B cell (primary cell): Measurements from ENCODE around the gene AKAP11. TPM values are rescaled to one million over a fixed set of nuclear protein-coding genes. Genes with fewer than 3 reads are reported as not detected.

ENCODE experiments used
- ATAC-seq: fragments of 200-7000 bp; cut with Tn5 transposase; one replicate; pipeline ENCODE4 v1.10.0; 2021; ENCODE audit warnings: low read depth, mild to moderate bottlenecking, moderate number of reproducible peaks, moderate library complexity
- CTCF ChIA-PET: fragments of 350-600 bp; sonication (Branson Sonifier 250); formaldehyde crosslinking; loops from one replicate; lab custom pipeline; 2021; ENCODE audit warnings: antibody characterized with exemption, inconsistent platforms; lab: Charles Lee
- POLR2A ChIA-PET: fragments of 350-600 bp; sonication (Branson Sonifier 250); formaldehyde crosslinking; loops from one replicate; lab custom pipeline; 2021; ENCODE audit warnings: antibody characterized with exemption; lab: Charles Lee
- DNase-seq: peaks from one replicate; pipeline ENCODE4 v3.0.0; 2013
- H2AFZ ChIP-seq: 2 replicates; pipeline ENCODE4 v1.6.1; 2012; ENCODE audit warnings: mild to moderate bottlenecking, low read depth, low read length; ENCODE audit not compliant: insufficient read depth, poor library complexity, severe bottlenecking
- H3K27ac ChIP-seq, 2 donors: 1 replicate in 1 of 2; 2 replicates in 1 of 2; pipeline ENCODE4 v1.5.1; 2012 to 2013; ENCODE audit warnings: low read length in 2 of 2, mild to moderate bottlenecking in 2 of 2, moderate library complexity in 1 of 2
- H3K27me3 ChIP-seq, 4 experiments: fragments of 200-600 bp in 1 of 4; sonication (generic) in 1 of 4; replicated peaks in 1 of 4; 1 replicate in 2 of 4; 2 replicates in 2 of 4; pipeline versions ENCODE4 v1.6.1 to v1.7.0; 2013 to 2016; ENCODE audit warnings: low read length in 3 of 4, mild to moderate bottlenecking in 2 of 4, mixed read lengths in 1 of 4, moderate library complexity in 1 of 4; ENCODE audit not compliant: insufficient read depth in 4 of 4, control insufficient read depth in 3 of 4; ENCODE audit errors: control extremely low read depth in 1 of 4
- H3K36me3 ChIP-seq, 2 experiments: replicated peaks in 1 of 2; 1 replicate in 1 of 2; 2 replicates in 1 of 2; pipeline versions ENCODE4 v1.6.1 to v1.7.1; 2013; ENCODE audit warnings: low read length in 1 of 2; ENCODE audit not compliant: insufficient read depth in 2 of 2, control insufficient read depth in 1 of 2; ENCODE audit errors: control extremely low read depth in 1 of 2, extremely low read depth in 1 of 2
- H3K4me1 ChIP-seq, 2 donors: fragments of 200-600 bp in 1 of 2; sonication (generic) in 1 of 2; 1 replicate in 1 of 2; 2 replicates in 1 of 2; pipeline versions ENCODE4 v1.5.1 to v1.6.1; 2013 to 2017; ENCODE audit warnings: low read length in 2 of 2; ENCODE audit not compliant: control insufficient read depth in 2 of 2, insufficient read depth in 2 of 2
- H3K4me2 ChIP-seq: replicated peaks from 2 replicates; pipeline ENCODE3; 2012; ENCODE audit warnings: mild to moderate bottlenecking, low read depth, low read length; ENCODE audit not compliant: poor library complexity, severe bottlenecking
- H3K4me3 ChIP-seq, 5 experiments: fragments of 200-600 bp in 1 of 5; sonication (generic) in 1 of 5; 1 replicate in 3 of 5; 2 replicates in 2 of 5; pipeline versions ENCODE4 v1.5.1 to v1.7.0; 2011 to 2016; ENCODE audit warnings: low read length in 4 of 5, mild to moderate bottlenecking in 4 of 5, low read depth in 2 of 5, control low read depth in 1 of 5, moderate library complexity in 1 of 5; ENCODE audit not compliant: insufficient read depth in 1 of 5; ENCODE audit errors: control extremely low read depth in 1 of 5, extremely low read depth in 1 of 5
- H3K79me2 ChIP-seq: fragments of 200-600 bp; sonication (generic); one replicate; pipeline ENCODE4 v1.6.0; 2016; ENCODE audit warnings: low read length; ENCODE audit not compliant: control insufficient read depth, insufficient read depth
- H3K9ac ChIP-seq: fragments of 200-600 bp; sonication (generic); 2 replicates; pipeline ENCODE4 v1.6.1; 2017; ENCODE audit warnings: mild to moderate bottlenecking, low read length, moderate library complexity
- H3K9me3 ChIP-seq, 3 donors: one replicate each; pipeline versions ENCODE4 v1.6.1 to v1.7.1; 2013; ENCODE audit warnings: low read length in 2 of 3; ENCODE audit not compliant: control insufficient read depth in 2 of 3, insufficient read depth in 1 of 3; ENCODE audit errors: control extremely low read depth in 1 of 3
- H4K20me1 ChIP-seq: 2 replicates; pipeline ENCODE4 v1.6.0; 2012; ENCODE audit warnings: mild to moderate bottlenecking, low read length; ENCODE audit not compliant: insufficient read depth, control insufficient read depth, poor library complexity, severe bottlenecking
- H3K27ac Mint-ChIP-seq: one replicate; pipeline ENCODE4 v1.8.0; 2021; ENCODE audit warnings: mixed read lengths
- H3K27me3 Mint-ChIP-seq: one replicate; pipeline ENCODE4 v1.8.0; 2021; ENCODE audit warnings: mixed read lengths
- H3K4me1 Mint-ChIP-seq: one replicate; pipeline ENCODE4 v1.8.0; 2021; ENCODE audit warnings: mixed read lengths
- H3K4me3 Mint-ChIP-seq: one replicate; pipeline ENCODE4 v1.8.0; 2021; ENCODE audit warnings: mixed read lengths
- H3K9me3 Mint-ChIP-seq: one replicate; pipeline ENCODE4 v1.8.0; 2022; ENCODE audit warnings: mixed read lengths; ENCODE audit not compliant: insufficient read depth
- CTCF ChIP-seq: fragments of 200-600 bp; IDR thresholded peaks from one replicate; pipeline ENCODE4 v1.8.0; 2022; ENCODE audit warnings: antibody characterized with exemption, mild to moderate bottlenecking
- EZH2 ChIP-seq: IDR thresholded peaks from 2 replicates; pipeline ENCODE4 v1.6.1; 2012; ENCODE audit warnings: borderline replicate concordance, low read depth, mild to moderate bottlenecking, moderate library complexity, low read length; ENCODE audit not compliant: insufficient read depth, poor library complexity, severe bottlenecking
- WGBS: methylation state at CpG from one replicate; pipeline ENCODE4 v1.1.5; 2013; ENCODE audit warnings: missing lambda C conversion rate; ENCODE audit not compliant: insufficient coverage; 5-methylcytosine and 5-hydroxymethylcytosine counted together
- intact Hi-C: fragments of 100-400 bp; cut with micrococcal nuclease; formaldehyde crosslinking; loops from one replicate; pipeline ENCODE4 v1.10.0; 2022
- polyA plus RNA-seq: library from polyadenylated mRNA; depleted of rRNA; stranded (reverse); fragments of >200 nt; gene quantifications from 2 replicates; pipeline ENCODE4 v1.2.3, GENCODE V29; 2012
- total RNA-seq, 2 donors: library from RNA; stranded (reverse); fragments of 120-200 nt in 1 of 2; gene quantifications; 1 replicate in 1 of 2; 2 replicates in 1 of 2; pipeline versions ENCODE4 v1.2.3 to v1.2.4, GENCODE V29; 2013 to 2022

The AKAP11 gene
- total and polyA plus RNA-seq, 2 donors (not counting 1 experiment from before 2014, with no cell fraction given) = 10.2 to 42.9 TPM

GRCh38 chr13:42280537-42280936 lies 8.6 kb downstream of the AKAP11 start:
- Histone ChIP-seq H3K27me3 (no peaks in the 10 kb centered on the region), H3K4me1 (peaks cover 50% of the 10 kb centered on the region in 2 donors), H2AFZ (no peak overlapping the region), H3K9ac (no peak overlapping the region), H4K20me1 (peaks cover 24% of the 10 kb centered on the region), H3K36me3 (peaks cover 0 to 6% of the 10 kb centered on the region in 2 experiments), H3K79me2 (peaks cover 99% of the 10 kb centered on the region), H3K4me3 (no peak overlapping the region), H3K27ac (peak overlapping the region in 1 of 2 donors; percentile 19), H3K9me3 (no peaks in the 10 kb centered on the region), H3K4me2 (no peak overlapping the region)
- ChIA-PET CTCF (no interaction called here), POLR2A (no interaction called here)
- peaks cover 45% of the 10 kb centered on the region for H3K4me1 Mint-ChIP-seq
- H3K27me3 Mint-ChIP-seq = no peaks in the 10 kb centered on the region
- no peak overlapping the region for H3K27ac Mint-ChIP-seq
- no peaks in the 10 kb centered on the region for H3K9me3 Mint-ChIP-seq
- no peak for DNase-seq
- no peak for TF ChIP-seq CTCF
- TF ChIP-seq EZH2 = no peak
- no peak for ATAC-seq
- WGBS = 100% methylated on average over 2 of the region's 2 CpGs
- H3K4me3 Mint-ChIP-seq = no peak overlapping the region
- intact Hi-C loops = no loop called here

GRCh38 chr13:42283574-42283973 lies 11.6 kb downstream of the AKAP11 start:
- H3K36me3 ChIP-seq = peaks cover 0 to 26% of the 10 kb centered on the region in 2 experiments
- TF ChIP-seq CTCF (no peak), EZH2 (no peak)
- H3K27me3 ChIP-seq = no peaks in the 10 kb centered on the region
- H3K4me2 ChIP-seq = no peak overlapping the region
- H3K9ac ChIP-seq = no peak overlapping the region
- Mint-ChIP-seq H3K27ac (peak overlapping the region; percentile 5), H3K9me3 (no peaks in the 10 kb centered on the region), H3K4me3 (no peak overlapping the region), H3K4me1 (peaks cover 24% of the 10 kb centered on the region), H3K27me3 (no peaks in the 10 kb centered on the region)
- POLR2A ChIA-PET = no interaction called here
- CTCF ChIA-PET = no interaction called here
- DNase-seq (no peak), ATAC-seq (no peak)
- WGBS = no CpG with 5 or more reads among the region's 3 CpGs
- H3K9me3 ChIP-seq = no peaks in the 10 kb centered on the region
- H3K79me2 ChIP-seq = peaks cover 90% of the 10 kb centered on the region
- peaks cover 28% of the 10 kb centered on the region for H4K20me1 ChIP-seq
- no peak overlapping the region for H3K27ac ChIP-seq
- intact Hi-C loops = no loop called here
- peaks cover 32 to 33% of the 10 kb centered on the region in 2 donors for H3K4me1 ChIP-seq
- no peak overlapping the region for H3K4me3 ChIP-seq
- H2AFZ ChIP-seq = no peak overlapping the region
